Upper lobe of left lung (tissue), 6 donors: ENCODE data around the gene PLAAT5. TPM values are rescaled to one million over a fixed set of nuclear protein-coding genes. Genes with fewer than 3 reads are reported as not detected.
A peak's percentile ranks its signal among the peaks of the same experiment; 100 is the strongest.

Experiments used
- ATAC-seq, 2 donors: fragments of 200-7000 bp; cut with Tn5 transposase; one replicate each; pipeline ENCODE4 v1.9.1; 2022; ENCODE audit warnings: mild to moderate bottlenecking in 2 of 2, moderate library complexity in 2 of 2; ENCODE audit not compliant: low FRiP score in 2 of 2
- DNase-seq, 2 donors: peaks; one replicate each; pipeline ENCODE4 v3.0.0-alpha.2; 2019 to 2020
- H3K27ac ChIP-seq, 4 donors: fragments of 200-600 bp; sonication (generic); one replicate each; pipeline ENCODE4 v1.5.1; 2016 to 2019
- H3K27me3 ChIP-seq, 4 donors: fragments of 200-600 bp; sonication (generic); one replicate each; pipeline ENCODE4 v1.5.1; 2017 to 2019
- H3K36me3 ChIP-seq, 4 donors: fragments of 200-600 bp; sonication (generic); one replicate each; pipeline ENCODE4 v1.5.1; 2016 to 2019
- H3K4me1 ChIP-seq, 4 donors: fragments of 200-600 bp; sonication (generic); one replicate each; pipeline ENCODE4 v1.5.1; 2018 to 2019
- H3K4me3 ChIP-seq, 4 donors: fragments of 200-600 bp; sonication (generic); one replicate each; pipeline ENCODE4 v1.5.1; 2017 to 2019; ENCODE audit warnings: mild to moderate bottlenecking in 2 of 4, moderate library complexity in 1 of 4
- H3K9me3 ChIP-seq, 4 donors: fragments of 200-600 bp; sonication (generic); one replicate each; pipeline ENCODE4 v1.5.1; 2018 to 2019
- CTCF ChIP-seq, 6 experiments: fragments of 450-650 bp in 4 of 6; fragments of 200-600 bp in 2 of 6; sonication (generic) in 2 of 6; IDR thresholded peaks; one replicate each; pipeline ENCODE4 v1.5.1; 2016 to 2019; ENCODE audit warnings: antibody characterized with exemption in 6 of 6
- EP300 ChIP-seq, 4 donors: sonication (generic); formaldehyde crosslinking; IDR thresholded peaks; one replicate each; pipeline ENCODE4 v1.5.1; 2017; ENCODE audit warnings: antibody characterized with exemption in 4 of 4, control low read depth in 2 of 4
- POLR2A ChIP-seq, 4 donors: fragments of 450-650 bp; IDR thresholded peaks; one replicate each; pipeline ENCODE4 v1.5.1; 2016 to 2017; ENCODE audit warnings: antibody characterized with exemption in 4 of 4, mild to moderate bottlenecking in 2 of 4
- POLR2AphosphoS5 ChIP-seq, 2 donors: sonication (generic); formaldehyde crosslinking; IDR thresholded peaks; one replicate each; pipeline ENCODE4 v1.5.1; 2017; ENCODE audit warnings: antibody characterized with exemption in 2 of 2
- WGBS, 2 donors: methylation state at CpG; one replicate each; pipeline ENCODE4 v1.1.5; 2017 to 2018; 5-methylcytosine and 5-hydroxymethylcytosine counted together
- total RNA-seq, 6 donors: library from RNA; depleted of rRNA in 4 of 6; stranded (reverse); fragments of >200 nt in 4 of 6; gene quantifications; one replicate each; pipeline versions ENCODE4 v1.1.0 to v1.2.1, GENCODE V29; 2016 to 2021
- donor health status: DM: no; HTN: no; CAD: no; lungs with moderate emphysema.
- donor health status: DM: no; HTN: yes; CAD: no; lungs with severe emphysema.

Gene PLAAT5
- total RNA-seq, 6 donors from 2014 or later = 1.0 to 7.2 (median 3.1) TPM

GRCh38 chr11:63480039-63480438, 10.9 kb downstream of the PLAAT5 start:
- TF ChIP-seq CTCF (IDR thresholded peaks at IDR 0.05) = no peak
- TF ChIP-seq POLR2A (IDR thresholded peaks at IDR 0.05) = no peak
- TF ChIP-seq EP300 (IDR thresholded peaks at IDR 0.05) = no peak
- no peak for TF ChIP-seq POLR2AphosphoS5 (IDR thresholded peaks at IDR 0.05)
- H3K27me3 ChIP-seq = no peaks in the 10 kb centered on the region
- ATAC-seq (no peak), DNase-seq (no peak)
- H3K4me3 ChIP-seq = no peak overlapping the region
- no peaks in the 10 kb centered on the region for H3K36me3 ChIP-seq
- H3K9me3 ChIP-seq = peaks cover under 1 to 10% (median 9%) of the 10 kb centered on the region in 4 donors
- WGBS, 2 donors = 84 to 92% methylated on average over 6 of the region's 6 CpGs
- no peak overlapping the region for H3K27ac ChIP-seq
- H3K4me1 ChIP-seq = peaks cover 0 to 5% (median 0%) of the 10 kb centered on the region in 4 donors

GRCh38 chr11:63478896-63479295, 12.1 kb downstream of the PLAAT5 start:
- H3K4me3 ChIP-seq = no peak overlapping the region
- DNase-seq (peak in 1 of 2 donors; percentile 51), ATAC-seq (peak; percentile 79 to 91)
- peaks cover 0 to 10% (median 9%) of the 10 kb centered on the region in 4 donors for H3K9me3 ChIP-seq
- 15 to 16% methylated on average over 5 of the region's 5 CpGs for WGBS, 2 donors
- no peak for TF ChIP-seq POLR2AphosphoS5 (IDR thresholded peaks at IDR 0.05)
- TF ChIP-seq CTCF (IDR thresholded peaks at IDR 0.05) = peak; percentile 77 to 91 (median 86)
- TF ChIP-seq POLR2A (IDR thresholded peaks at IDR 0.05) = no peak
- no peak for TF ChIP-seq EP300 (IDR thresholded peaks at IDR 0.05)
- H3K27ac ChIP-seq = no peak overlapping the region
- no peaks in the 10 kb centered on the region for H3K27me3 ChIP-seq
- no peaks in the 10 kb centered on the region for H3K36me3 ChIP-seq
- H3K4me1 ChIP-seq = peaks cover 0 to 5% (median 0%) of the 10 kb centered on the region in 4 donors

GRCh38 chr11:63476618-63477017, 14.3 kb downstream of the PLAAT5 start:
- H3K9me3 ChIP-seq = peaks cover 0 to 10% (median 9%) of the 10 kb centered on the region in 4 donors
- no peak overlapping the region for H3K4me3 ChIP-seq
- ATAC-seq (no peak), DNase-seq (no peak)
- peaks cover 0 to 5% (median 0%) of the 10 kb centered on the region in 4 donors for H3K4me1 ChIP-seq
- TF ChIP-seq POLR2A (IDR thresholded peaks at IDR 0.05) (no peak), EP300 (IDR thresholded peaks at IDR 0.05) (no peak), CTCF (IDR thresholded peaks at IDR 0.05) (no peak), POLR2AphosphoS5 (IDR thresholded peaks at IDR 0.05) (no peak)
- H3K36me3 ChIP-seq = no peaks in the 10 kb centered on the region
- H3K27me3 ChIP-seq = no peaks in the 10 kb centered on the region
- H3K27ac ChIP-seq = no peak overlapping the region

GRCh38 chr11:63472372-63472771, 18.6 kb downstream of the PLAAT5 start:
- Histone ChIP-seq H3K9me3 (peaks cover 0 to 10% (median 8%) of the 10 kb centered on the region in 4 donors), H3K36me3 (no peaks in the 10 kb centered on the region), H3K4me1 (no peaks in the 10 kb centered on the region), H3K27ac (no peak overlapping the region), H3K4me3 (no peak overlapping the region), H3K27me3 (no peaks in the 10 kb centered on the region)
- TF ChIP-seq POLR2AphosphoS5 (IDR thresholded peaks at IDR 0.05) (no peak), CTCF (IDR thresholded peaks at IDR 0.05) (no peak), EP300 (IDR thresholded peaks at IDR 0.05) (no peak)
- no peak for DNase-seq
- no peak for ATAC-seq
- 75 to 80% methylated on average over 3 of the region's 3 CpGs for WGBS, 2 donors

- H3K27me3 ChIP-seq = no peaks in the 10 kb centered on the region
- no peak overlapping the region for H3K4me3 ChIP-seq
- TF ChIP-seq POLR2AphosphoS5 (IDR thresholded peaks at IDR 0.05) = no peak
- no peak for TF ChIP-seq POLR2A (IDR thresholded peaks at IDR 0.05)
- TF ChIP-seq EP300 (IDR thresholded peaks at IDR 0.05) = no peak
- TF ChIP-seq CTCF (IDR thresholded peaks at IDR 0.05) = no peak
- ATAC-seq (no peak), DNase-seq (no peak)
- 47 to 50% methylated on average over 3 of the region's 3 CpGs for WGBS, 2 donors
- H3K9me3 ChIP-seq = no peaks in the 10 kb centered on the region
- no peaks in the 10 kb centered on the region for H3K4me1 ChIP-seq
- H3K27ac ChIP-seq = no peak overlapping the region
- no peaks in the 10 kb centered on the region for H3K36me3 ChIP-seq
Measured at GRCh38 chr11:63470311-63470710, 20.7 kb downstream of the PLAAT5 start.
